Left lung (tissue), 10 donors: ENCODE data around the gene SUPT3H. TPM values are rescaled to one million over a fixed set of nuclear protein-coding genes. Genes with fewer than 3 reads are reported as not detected.
A peak's percentile ranks its signal among the peaks of the same experiment; 100 is the strongest.

Experiments used
- ATAC-seq: fragments of 200-7000 bp; cut with Tn5 transposase; one replicate; pipeline ENCODE4 v1.9.1; 2020; ENCODE audit warnings: moderate library complexity
- DNase-seq, 4 donors: peaks; one replicate each; pipeline ENCODE4 v3.0.0-alpha.2; 2013 to 2020
- H3K27ac ChIP-seq, 2 donors: fragments of 200-600 bp; sonication (generic) in 1 of 2; one replicate each; pipeline versions ENCODE4 v1.5.0 to v1.8.0; 2020 to 2021
- H3K27me3 ChIP-seq, 2 donors: fragments of 200-600 bp; sonication (generic) in 1 of 2; one replicate each; pipeline versions ENCODE4 v1.5.0 to v1.8.0; 2020 to 2021
- H3K36me3 ChIP-seq, 2 donors: fragments of 200-600 bp; sonication (generic) in 1 of 2; one replicate each; pipeline versions ENCODE4 v1.5.0 to v1.8.0; 2020 to 2021
- H3K4me1 ChIP-seq, 2 donors: fragments of 200-600 bp; one replicate each; pipeline ENCODE4 v1.8.0; 2021
- H3K4me3 ChIP-seq, 2 donors: fragments of 200-600 bp; sonication (generic) in 1 of 2; one replicate each; pipeline versions ENCODE4 v1.5.0 to v1.8.0; 2020 to 2021; ENCODE audit warnings: mild to moderate bottlenecking in 1 of 2
- H3K9me3 ChIP-seq, 2 donors: fragments of 200-600 bp; sonication (generic) in 1 of 2; one replicate each; pipeline versions ENCODE4 v1.5.0 to v1.8.0; 2020 to 2021
- CTCF ChIP-seq, 2 donors: fragments of 200-600 bp; sonication (generic) in 1 of 2; IDR thresholded peaks; one replicate each; pipeline versions ENCODE4 v1.5.0 to v1.8.0; 2021; ENCODE audit warnings: antibody characterized with exemption in 2 of 2
- intact Hi-C, 2 donors: fragments of 100-400 bp; cut with DNase I; formaldehyde crosslinking; loops; one replicate each; pipeline versions ENCODE4 v1.11.2 to v1.14.2; 2022
- polyA plus RNA-seq, 6 donors: library from polyadenylated mRNA; unstranded; fragments of 120-200 nt; gene quantifications; one replicate each; pipeline ENCODE4 v1.2.1, GENCODE V29; 2013; ENCODE audit not compliant: insufficient read length in 6 of 6
- total RNA-seq, 2 donors: library from RNA; stranded (reverse); fragmentation: NEBNext Ultra II Directional; extraction: Animal tissue kit (Norgen Biotek cat#: 25700); gene quantifications; one replicate each; pipeline ENCODE4 v1.2.1, GENCODE V29; 2021
- donor health status: DM: no; HTN: yes; CAD: no.
- donor health status: DM: no; HTN: no; CAD: no.

SUPT3H gene
- total and polyA plus RNA-seq, 8 donors = 4.7 to 33.0 (median 26.2) TPM

- no peak for TF ChIP-seq CTCF (IDR thresholded peaks at IDR 0.05)
- H3K4me1 ChIP-seq = peaks cover 0 to 2% of the 10 kb centered on the region in 2 donors
- intact Hi-C loops = no loop called here
- H3K36me3 ChIP-seq = no peaks in the 10 kb centered on the region
- DNase-seq (peak in 1 of 4 donors; percentile 47), ATAC-seq (peak; percentile 90)
- H3K4me3 ChIP-seq = no peak overlapping the region
- H3K27me3 ChIP-seq = no peaks in the 10 kb centered on the region
- no peak overlapping the region for H3K27ac ChIP-seq
- no peaks in the 10 kb centered on the region for H3K9me3 ChIP-seq
Measured at GRCh38 chr6:44921798-44922197, 455.9 kb downstream of the SUPT3H start.

GRCh38 chr6:44920952-44921491 is 456.7 kb downstream of the SUPT3H start:
- Histone ChIP-seq H3K4me3 (no peak overlapping the region), H3K4me1 (peaks cover 0 to 2% of the 10 kb centered on the region in 2 donors), H3K27me3 (no peaks in the 10 kb centered on the region), H3K9me3 (no peaks in the 10 kb centered on the region), H3K36me3 (no peaks in the 10 kb centered on the region), H3K27ac (no peak overlapping the region)
- intact Hi-C loops = no loop called here
- ATAC-seq (peak; percentile 67), DNase-seq (no peak)
- no peak for TF ChIP-seq CTCF (IDR thresholded peaks at IDR 0.05)

GRCh38 chr6:44918671-44919296 is 458.9 kb downstream of the SUPT3H start:
- Histone ChIP-seq H3K9me3 (no peaks in the 10 kb centered on the region), H3K27ac (no peak overlapping the region), H3K27me3 (no peaks in the 10 kb centered on the region), H3K36me3 (no peaks in the 10 kb centered on the region), H3K4me1 (peaks cover 0 to 2% of the 10 kb centered on the region in 2 donors), H3K4me3 (no peak overlapping the region)
- DNase-seq (no peak), ATAC-seq (no peak)
- TF ChIP-seq CTCF (IDR thresholded peaks at IDR 0.05) = no peak
- intact Hi-C loops = no loop called here

GRCh38 chr6:44917430-44917829 is 460.3 kb downstream of the SUPT3H start:
- H3K4me1 ChIP-seq = peaks cover 0 to 2% of the 10 kb centered on the region in 2 donors
- DNase-seq (no peak), ATAC-seq (no peak)
- H3K9me3 ChIP-seq = no peaks in the 10 kb centered on the region
- no peaks in the 10 kb centered on the region for H3K36me3 ChIP-seq
- intact Hi-C loops = no loop called here
- no peak overlapping the region for H3K27ac ChIP-seq
- H3K4me3 ChIP-seq = no peak overlapping the region
- no peaks in the 10 kb centered on the region for H3K27me3 ChIP-seq
- TF ChIP-seq CTCF (IDR thresholded peaks at IDR 0.05) = no peak

- Histone ChIP-seq H3K4me1 (no peaks in the 10 kb centered on the region), H3K36me3 (no peaks in the 10 kb centered on the region), H3K9me3 (no peaks in the 10 kb centered on the region), H3K27me3 (no peaks in the 10 kb centered on the region), H3K27ac (no peak overlapping the region), H3K4me3 (no peak overlapping the region)
- no peak for TF ChIP-seq CTCF (IDR thresholded peaks at IDR 0.05)
- intact Hi-C loops = no loop called here
- ATAC-seq (no peak), DNase-seq (no peak)
Measured at GRCh38 chr6:44915111-44915510, 462.6 kb downstream of the SUPT3H start.
